GM21717 (cell line): ENCODE measurements around the gene UBE4A.

Source experiments
- ATAC-seq: cut with Tn5 transposase; IDR thresholded peaks from one replicate; pipeline ENCODE4 v1.9.1; 2021; ENCODE audit warnings: mild to moderate bottlenecking, moderate library complexity; ENCODE audit not compliant: unreplicated experiment

UBE4A gene, protein sequence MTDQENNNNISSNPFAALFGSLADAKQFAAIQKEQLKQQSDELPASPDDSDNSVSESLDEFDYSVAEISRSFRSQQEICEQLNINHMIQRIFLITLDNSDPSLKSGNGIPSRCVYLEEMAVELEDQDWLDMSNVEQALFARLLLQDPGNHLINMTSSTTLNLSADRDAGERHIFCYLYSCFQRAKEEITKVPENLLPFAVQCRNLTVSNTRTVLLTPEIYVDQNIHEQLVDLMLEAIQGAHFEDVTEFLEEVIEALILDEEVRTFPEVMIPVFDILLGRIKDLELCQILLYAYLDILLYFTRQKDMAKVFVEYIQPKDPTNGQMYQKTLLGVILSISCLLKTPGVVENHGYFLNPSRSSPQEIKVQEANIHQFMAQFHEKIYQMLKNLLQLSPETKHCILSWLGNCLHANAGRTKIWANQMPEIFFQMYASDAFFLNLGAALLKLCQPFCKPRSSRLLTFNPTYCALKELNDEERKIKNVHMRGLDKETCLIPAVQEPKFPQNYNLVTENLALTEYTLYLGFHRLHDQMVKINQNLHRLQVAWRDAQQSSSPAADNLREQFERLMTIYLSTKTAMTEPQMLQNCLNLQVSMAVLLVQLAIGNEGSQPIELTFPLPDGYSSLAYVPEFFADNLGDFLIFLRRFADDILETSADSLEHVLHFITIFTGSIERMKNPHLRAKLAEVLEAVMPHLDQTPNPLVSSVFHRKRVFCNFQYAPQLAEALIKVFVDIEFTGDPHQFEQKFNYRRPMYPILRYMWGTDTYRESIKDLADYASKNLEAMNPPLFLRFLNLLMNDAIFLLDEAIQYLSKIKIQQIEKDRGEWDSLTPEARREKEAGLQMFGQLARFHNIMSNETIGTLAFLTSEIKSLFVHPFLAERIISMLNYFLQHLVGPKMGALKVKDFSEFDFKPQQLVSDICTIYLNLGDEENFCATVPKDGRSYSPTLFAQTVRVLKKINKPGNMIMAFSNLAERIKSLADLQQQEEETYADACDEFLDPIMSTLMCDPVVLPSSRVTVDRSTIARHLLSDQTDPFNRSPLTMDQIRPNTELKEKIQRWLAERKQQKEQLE

DNA sequence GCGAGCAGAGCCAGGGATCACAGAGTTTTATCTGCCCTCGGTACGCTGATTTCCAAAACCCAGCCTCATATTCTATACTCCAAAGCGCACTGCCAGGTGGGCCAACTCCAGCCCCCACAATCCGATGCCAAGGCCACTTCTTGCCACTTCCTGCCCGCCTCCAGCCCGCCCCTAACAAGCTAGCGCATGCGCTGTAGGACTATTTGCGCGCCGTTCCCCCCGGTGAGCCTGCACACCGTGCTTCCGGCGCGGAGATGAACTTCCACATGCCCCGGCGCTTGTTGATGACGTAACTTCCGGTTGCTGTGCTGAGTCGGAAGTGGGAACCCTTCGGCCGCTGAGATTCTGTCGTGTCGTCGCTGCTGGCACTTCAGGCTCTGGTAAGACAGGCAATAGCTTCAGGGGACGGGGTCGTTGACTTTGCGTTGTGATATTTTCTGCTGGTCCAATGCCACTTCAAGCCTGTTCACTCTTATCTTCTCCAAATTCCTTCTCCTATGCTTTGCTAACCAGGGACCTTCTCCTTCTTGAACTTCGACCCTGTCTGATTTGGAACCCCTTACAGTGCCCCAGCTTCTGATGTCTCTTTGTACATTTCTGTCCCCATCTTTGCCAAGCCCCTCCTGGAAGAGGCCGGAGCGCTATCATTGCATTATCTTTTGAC lies at the start of gene UBE4A:
UBE4A (plus strand) TSS at position 306 of the 664 bp plus-strand sequence. CDS start 5,481 bp downstream, outside the sequence.
- peak; percentile 86 for ATAC-seq

DNA sequence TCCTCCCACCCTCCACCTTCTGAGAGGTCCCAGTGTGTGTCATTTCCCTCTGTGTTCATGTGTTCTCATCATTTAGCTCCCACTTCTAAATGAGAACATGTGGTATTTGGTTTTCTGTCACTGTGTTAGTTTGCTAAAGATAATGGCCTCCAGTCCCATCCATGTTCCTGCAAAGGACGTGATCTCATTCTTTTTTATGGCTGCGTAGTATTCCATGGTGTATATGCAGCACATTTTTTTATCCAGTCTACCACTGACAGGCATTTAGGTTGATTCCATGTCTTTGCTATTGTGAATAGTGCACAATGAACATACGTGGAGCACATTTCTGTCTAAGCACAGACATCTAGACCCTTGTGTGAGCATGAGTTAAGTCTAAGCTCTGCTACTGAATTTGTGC lies 49.1 kb upstream of the UBE4A start:
- no peak for ATAC-seq

DNA sequence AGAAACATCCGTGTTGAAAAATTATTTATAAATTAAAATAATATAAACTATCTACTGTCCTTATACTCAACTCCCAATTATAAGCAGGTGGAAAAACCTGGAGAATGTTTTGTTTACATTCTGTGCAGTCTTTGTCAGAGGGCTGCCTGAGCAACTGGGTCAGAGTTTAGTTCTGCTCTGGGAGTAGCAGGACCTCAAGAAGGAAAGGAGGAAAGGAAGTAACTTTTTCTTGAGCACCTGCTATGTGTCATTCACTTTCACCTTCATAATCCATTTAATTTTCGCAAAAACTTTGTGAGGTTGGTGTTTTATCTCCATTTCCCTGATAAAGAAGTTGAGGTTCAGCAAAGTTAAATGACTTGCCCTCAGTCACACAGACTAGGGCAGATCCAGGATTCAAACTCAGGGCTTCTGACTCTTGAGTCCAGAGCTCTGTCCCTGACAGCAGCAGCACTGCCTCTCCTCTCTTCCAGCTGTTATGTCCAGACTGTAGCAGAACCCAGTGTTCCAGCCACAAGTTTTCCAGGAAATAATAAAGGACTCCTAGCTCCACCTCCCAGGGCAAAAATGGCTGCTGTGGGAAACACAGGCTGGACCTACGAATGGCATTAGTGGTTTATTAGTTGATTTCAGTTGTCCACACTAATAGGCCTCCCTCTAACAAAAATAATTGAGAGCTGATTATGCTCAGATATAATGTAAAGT lies 48.5 kb upstream of the UBE4A start:
- no peak for ATAC-seq

DNA sequence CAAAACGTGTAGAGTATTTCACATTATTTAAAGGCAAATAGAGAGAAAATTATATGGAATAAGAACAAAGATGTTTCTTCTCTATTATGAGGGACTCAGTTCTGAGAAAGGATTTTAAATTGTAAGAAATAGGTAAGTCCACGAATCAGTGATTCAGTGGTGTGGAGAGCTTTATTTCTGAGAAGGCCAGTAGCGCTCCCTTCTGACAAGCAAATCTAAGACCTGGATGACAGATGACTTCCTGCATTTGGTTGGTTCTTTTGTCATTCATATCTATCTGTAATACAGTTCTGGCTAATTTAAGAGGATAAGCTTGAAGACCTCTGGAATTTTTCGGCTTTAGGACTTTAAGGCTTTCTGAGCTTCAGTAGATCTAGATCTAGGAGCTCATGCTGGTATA lies 47.9 kb upstream of the UBE4A start:
- no peak for ATAC-seq

DNA sequence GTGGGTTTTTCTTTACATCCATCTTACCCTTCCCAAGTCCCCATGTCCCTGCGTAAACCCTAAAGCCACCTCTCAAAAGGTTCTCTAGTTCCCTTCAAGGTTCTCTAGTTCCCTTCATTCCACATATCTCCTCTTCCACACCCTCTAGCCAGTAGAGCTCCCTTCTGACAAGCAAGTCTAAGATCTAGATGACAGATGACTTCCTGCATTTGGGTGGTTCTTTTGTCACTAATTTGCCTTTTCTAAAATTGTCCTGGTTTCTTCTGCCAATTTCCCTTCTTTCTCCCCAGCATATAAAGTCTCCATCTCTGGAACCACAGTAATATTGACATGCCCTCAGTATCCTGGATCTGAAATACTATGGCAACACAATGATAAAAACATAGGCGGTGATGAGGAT lies 47.1 kb upstream of the UBE4A start:
- ATAC-seq = no peak

DNA sequence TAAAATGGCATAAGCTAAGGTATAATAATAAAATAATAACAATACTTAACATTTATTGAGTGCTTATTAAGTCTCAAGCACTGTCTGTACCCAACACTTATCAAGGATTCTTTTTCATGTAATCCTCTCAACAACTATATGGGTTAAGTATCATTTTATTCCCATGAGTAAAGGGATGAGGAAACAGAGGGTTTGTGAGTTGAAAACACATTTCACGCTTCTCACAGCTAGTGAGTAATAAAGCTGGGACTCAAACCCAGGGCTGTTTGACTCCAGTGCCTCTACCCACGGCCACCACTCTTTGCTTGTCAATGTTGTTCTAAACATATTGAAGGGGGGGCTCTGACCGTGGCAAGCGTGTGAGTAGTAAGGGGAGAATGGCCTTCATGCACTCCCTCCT lies 46.2 kb upstream of the UBE4A start:
- ATAC-seq = no peak

DNA sequence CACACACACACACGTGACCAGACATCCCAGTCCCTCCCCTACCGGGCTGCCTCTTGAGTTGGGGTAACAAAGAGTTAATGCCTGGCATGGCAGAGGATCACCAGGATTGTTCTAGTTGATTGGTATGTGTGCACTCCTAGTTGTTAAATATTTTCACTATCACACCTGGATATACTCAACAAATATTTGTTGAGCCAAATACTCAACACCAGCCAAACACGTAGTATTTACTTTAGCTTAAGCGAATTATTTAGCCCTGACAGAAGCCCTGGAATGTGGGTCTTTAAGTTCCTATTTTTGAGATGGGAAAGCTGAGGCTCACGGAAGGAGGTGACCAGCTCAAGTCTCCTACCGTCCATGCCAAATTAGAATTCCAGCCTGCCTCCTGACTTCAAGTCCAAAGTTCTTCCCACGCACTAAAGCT lies 44.4 kb upstream of the UBE4A start:
- ATAC-seq = no peak

DNA sequence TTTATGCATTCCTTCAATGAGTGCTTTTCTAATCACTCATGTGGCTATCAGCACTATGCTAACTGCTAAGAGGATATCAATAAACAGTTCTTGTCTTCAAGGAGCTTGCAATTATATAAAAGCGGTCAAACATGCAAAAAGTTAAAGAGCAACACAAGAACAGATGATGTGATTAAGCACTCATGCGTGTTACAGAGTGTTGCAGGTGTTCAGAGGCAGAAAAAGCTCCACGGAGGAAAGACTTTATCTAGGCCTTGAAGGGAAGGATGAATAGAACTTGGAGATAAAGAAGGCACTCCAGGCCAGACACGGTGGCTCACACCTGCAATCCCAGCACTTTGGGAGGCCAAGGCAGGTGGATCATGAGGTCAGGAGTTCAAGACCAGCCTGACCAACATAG lies 41.3 kb upstream of the UBE4A start:
- no peak for ATAC-seq

DNA sequence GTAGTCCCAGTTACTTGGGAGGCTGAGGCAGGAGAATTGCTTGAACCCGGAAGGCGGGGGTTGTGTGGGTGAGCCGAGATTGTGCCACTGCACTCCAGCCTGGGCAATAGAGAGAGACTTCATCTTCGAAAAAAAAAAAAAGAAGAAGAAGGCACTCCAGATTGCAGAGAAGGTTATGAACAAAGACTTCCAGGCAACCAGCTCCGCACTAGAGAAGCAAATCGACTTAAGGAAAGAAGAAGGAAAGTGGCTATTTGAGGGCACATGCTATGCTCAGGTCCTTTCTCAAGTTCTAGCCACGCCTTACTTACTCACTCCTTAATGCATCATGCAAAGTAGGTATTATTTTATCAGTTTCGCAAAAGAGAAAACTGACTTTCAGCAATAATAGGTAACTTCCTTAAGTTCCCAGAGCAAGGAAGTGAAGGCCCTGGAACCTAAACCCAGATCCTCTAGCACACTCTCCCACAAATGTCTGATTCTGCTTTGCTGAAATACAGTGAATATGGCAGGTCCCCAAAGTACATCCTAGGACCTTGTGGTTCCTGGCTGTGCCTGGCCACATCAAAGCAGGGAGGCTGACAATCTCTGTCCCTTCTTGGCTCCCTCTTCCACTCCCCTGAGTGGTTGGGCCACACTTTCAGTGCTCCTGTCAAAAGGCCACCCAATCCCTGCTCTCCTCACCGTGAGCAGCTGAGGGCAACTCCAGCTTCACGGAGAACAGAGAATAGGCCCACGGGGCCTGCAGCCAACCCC lies 40.6 kb upstream of the UBE4A start:
- no peak for ATAC-seq

DNA sequence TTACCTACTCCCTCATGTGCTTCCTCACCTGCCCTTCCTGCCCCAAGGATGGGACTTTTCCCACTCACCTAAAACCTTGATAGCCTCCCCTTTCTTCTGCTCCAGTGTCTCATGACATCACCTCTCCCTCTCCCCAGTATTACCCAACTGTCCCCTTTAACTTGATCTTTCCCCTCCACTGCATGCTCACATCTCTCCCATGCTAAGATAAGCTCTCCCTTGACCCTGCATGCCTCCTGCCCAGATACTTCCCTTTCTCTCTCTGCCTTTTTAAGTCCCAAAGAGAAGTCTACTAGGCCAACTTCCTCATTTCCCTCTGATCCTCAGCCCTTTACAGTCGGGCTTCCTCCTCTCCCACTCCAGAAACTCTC lies 40.1 kb upstream of the UBE4A start:
- no peak for ATAC-seq

DNA sequence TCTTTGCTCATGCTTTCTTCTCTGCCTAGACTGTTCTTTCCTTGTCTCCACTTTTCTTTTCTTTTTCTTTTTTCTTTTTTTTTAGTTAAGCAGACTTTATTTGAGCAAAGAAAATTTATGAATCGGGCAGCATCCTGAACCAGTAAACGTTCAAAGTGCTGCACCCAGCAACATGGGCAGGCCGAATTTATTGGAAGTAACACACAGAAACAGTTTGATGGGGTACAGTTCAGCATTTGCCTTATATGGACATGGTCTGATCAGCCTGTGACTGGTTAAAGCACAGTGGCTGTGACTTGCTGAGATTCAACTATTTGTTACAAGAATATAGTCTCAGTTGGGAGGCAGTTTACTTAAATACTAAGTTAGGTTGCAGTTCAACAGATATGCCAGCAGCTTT lies 38.9 kb upstream of the UBE4A start:
- ATAC-seq = no peak

DNA sequence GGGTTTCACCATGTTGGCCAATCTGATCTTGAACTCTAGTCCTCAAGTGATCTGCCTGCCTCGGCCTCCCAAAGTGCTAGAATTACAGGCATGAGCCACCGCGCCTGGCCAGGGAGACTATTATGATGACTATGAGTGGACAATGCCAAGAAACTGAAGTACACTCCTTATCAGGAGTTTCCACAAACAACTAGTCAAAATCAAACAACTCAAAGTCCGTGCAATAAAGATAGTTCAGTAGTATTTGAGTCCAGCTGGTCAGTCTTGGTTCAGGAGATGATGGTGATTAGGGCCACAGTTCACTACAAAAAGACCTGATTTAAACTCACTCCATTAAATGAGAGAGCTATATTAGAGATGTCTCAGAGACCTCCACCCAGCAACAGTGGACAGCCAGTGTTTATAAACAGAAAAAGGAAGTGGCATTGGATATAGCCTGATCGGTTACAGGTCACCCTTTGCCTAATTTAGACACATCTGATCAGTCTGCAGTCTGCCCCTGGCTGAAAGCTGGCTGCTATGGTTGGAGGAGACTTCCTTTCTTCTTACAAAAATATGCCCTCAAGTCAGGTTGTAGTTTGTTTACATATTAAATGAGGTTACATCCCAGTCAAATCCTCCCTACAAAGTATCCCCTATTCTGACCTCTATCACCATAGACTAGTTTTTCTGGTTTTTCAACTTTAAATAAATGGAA lies 37.9 kb upstream of the UBE4A start:
- ATAC-seq = no peak

DNA sequence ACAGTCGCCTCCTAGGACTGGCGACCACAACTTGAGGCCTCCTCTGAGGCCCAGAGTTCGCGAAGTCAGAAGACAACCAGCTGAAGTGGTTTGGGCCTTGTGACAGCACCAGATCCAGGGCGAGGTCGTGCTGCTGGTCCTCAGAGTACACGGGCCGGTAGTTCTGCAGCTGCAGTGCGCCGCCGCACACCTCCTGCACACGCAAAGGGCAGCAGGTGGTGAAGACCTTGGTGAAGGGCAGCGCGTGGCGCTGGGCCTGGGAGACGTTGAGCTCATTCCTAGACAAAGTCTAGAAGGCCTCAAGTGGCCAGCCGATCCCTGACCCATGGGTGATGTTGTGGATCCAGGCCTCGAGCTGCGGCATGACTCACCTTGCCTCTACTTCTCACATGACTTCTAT lies 36.7 kb upstream of the UBE4A start:
- no peak for ATAC-seq

DNA sequence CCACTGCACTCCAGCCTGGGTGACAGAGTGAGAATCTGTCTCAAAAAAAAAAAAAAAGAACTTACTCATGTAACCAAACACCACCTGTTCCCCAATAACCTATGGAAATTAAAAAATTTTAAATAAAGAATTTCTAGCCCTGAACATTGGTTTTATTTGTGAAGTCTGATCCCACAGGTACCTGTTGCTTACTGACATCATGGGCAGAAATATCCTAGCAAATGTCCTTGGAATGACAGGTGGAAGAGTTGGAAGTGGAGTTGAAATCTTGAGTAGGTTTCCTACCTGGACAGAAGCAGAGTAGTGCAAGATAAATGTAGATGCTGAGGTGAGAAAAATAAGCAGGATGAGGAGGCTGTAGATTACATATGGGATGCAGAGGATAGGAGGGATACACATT lies 34.1 kb upstream of the UBE4A start:
- no peak for ATAC-seq

DNA sequence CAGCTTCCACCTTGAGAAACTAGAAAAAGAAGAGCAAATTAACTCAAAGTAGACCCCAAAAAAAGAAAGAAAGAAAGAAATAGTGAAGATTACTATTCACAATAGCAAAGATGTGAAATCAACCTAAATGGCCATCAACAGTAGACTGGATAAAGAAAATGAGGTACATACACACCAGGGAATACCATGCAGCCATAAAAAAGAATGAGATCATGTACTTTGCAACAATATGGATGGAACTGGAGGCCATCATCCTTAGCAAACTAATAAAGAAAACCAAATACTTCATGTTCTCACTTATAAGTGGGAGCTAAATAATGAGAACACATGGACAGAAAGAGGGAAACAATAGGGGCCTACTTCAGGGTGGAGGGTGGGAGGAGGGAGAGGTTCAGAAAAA lies 30.7 kb upstream of the UBE4A start:
- no peak for ATAC-seq

DNA sequence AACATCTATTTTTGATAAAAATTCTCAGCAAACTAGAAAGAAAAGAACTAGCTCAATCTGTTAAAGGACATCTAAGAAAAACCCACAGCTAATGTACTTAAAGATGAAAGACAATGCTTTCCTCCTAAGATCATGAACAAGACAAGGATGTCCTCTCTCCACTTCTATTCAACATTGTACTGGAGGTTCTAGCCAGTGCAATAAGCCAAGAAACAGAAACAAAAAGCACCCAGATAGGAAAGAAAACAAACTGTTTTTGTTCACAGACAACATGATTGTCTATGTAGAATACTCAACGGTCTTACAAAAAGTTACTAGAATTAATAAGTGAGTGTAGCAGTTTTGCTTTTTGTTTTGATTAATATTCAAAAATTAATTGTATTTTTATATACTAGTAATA lies 24.7 kb upstream of the UBE4A start:
- no peak for ATAC-seq

DNA sequence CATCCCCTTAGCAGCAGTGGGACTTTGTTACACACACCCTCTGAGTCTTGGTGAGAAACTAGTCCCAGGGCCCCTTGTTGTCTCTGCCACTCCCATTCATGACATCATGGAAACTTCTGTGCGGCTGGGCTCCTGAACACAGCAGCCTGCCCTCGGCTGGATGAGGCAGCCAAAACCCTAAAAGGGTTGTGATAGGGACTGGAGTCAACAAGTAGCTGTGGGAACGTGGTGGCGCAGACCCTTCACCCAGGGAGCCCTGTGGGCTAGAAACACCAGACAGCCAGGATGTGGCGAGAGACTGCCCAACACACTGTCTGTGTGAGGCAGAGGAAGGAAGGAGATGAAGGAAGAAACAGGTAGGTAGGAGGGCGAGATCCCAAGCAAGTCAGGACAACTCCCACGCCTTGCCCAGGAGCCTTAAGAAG lies 20.8 kb upstream of the UBE4A start:
- no peak for ATAC-seq

DNA sequence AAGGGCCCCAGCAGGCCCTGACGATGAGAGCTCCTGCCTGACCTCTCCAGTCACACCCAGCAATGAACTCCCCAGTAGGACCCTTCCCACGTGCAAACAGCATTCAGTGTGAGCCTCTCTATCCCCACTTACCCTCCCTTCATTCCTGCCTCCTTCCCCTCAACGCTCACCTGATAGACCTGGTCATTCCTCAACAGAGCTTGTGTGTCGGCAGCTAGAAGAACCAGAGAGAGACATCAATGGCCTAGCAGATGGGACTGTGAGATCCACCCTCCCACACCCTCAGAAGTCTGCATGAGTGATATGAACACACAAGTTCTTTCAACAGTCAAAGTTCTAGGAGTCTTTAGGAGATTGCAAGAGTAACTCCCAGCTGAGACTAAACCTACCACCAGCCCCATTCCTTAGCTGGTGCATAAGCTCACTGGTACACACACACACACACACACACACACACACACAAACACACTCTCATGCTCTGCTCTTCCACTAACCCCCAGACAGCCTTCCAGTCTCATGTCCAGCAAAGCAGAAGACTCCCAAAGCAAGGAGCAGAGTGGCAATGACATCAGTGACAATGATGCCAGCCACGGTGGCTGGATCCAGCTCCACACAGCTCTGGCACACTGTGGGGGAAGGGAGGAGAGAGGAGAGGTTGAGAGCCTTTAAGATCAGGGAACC lies 20.0 kb upstream of the UBE4A start:
- ATAC-seq = no peak

DNA sequence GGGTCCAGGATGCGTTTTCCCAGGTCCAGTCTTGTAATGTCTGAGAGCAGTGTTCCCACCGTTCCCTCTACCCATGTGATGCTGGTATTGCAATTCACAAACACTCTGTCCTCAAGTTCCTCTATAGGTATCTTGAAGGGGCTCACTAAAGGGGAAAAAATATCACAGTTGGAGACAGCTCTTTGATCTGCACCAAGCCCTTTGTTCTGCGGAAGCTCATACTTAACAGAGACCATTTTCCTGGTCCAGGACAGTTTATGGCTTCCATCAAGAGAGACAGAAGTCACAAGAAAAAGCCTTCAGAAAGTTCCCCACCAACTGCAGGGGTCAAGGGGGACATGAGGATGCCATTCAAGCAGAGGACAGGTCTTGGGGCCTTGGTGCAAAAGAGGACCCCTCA lies 19.0 kb upstream of the UBE4A start:
- ATAC-seq = no peak
